Erythroblast (primary cell): ENCODE data around the gene CENPK.

Source experiments
- GATA1 ChIP-seq: IDR thresholded peaks from 2 replicates; pipeline ENCODE4 v1.6.1; 2011; ENCODE audit warnings: low read depth, mild to moderate bottlenecking, control low read depth, low read length, moderate library complexity
- POLR2A ChIP-seq: IDR thresholded peaks from 2 replicates; pipeline ENCODE4 v1.6.1; 2011; ENCODE audit warnings: mild to moderate bottlenecking, low read length

DNA sequence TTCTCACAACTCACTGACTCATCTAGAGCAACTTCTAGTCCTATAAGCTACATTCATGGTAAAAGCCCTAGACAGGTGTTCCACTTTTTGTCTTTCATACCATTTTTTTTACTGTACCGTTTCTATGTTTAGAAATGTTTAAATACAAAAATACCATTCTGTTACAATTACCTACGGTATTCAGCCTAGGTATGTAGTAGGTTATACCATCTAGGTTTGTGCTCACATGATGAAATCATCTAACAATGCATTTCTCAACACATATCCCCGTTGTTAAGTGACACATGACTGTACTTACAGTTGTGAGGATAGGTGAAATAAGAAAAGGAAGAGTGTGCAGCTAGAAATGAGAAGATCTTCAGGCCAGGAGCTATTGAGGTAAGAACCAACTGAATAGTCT lies 6.2 kb downstream of the CENPK start:
- TF ChIP-seq POLR2A: no peak
- TF ChIP-seq GATA1: no peak
